WTC11 (cell line): ENCODE results near the gene CELSR1. TPM values are rescaled to one million over a fixed set of nuclear protein-coding genes. Genes with fewer than 3 reads are reported as not detected.

Source experiments
- ATAC-seq: fragments of 200-7000 bp; cut with Tn5 transposase; 2 replicates; pipeline ENCODE4 v1.10.0; 2021; ENCODE audit warnings: mild to moderate bottlenecking, moderate library complexity
- CTCF ChIA-PET: fragments of 300-600 bp; sonication (Branson Sonifier 250); formaldehyde crosslinking; loops from one replicate; lab custom pipeline; 2021; ENCODE audit warnings: antibody characterized with exemption; lab: Charles Lee
- POLR2A ChIA-PET: fragments of 350-600 bp; sonication (Branson Sonifier 250); formaldehyde crosslinking; loops from one replicate; lab custom pipeline; 2021; ENCODE audit warnings: antibody characterized with exemption; lab: Charles Lee
- DNase-seq: peaks from one replicate; pipeline ENCODE4 v3.0.0; 2021; ENCODE audit warnings: low spot score
- H3K27ac Mint-ChIP-seq: 2 replicates; pipeline ENCODE4 v1.8.0; 2021; ENCODE audit warnings: mixed read lengths
- H3K27me3 Mint-ChIP-seq: 2 replicates; pipeline ENCODE4 v1.8.0; 2021; ENCODE audit warnings: low read depth, mild to moderate bottlenecking, moderate library complexity, mixed read lengths
- H3K36me3 Mint-ChIP-seq: 2 replicates; pipeline ENCODE4 v1.8.0; 2021; ENCODE audit warnings: mixed read lengths
- H3K4me1 Mint-ChIP-seq: 2 replicates; pipeline ENCODE4 v1.8.0; 2022; ENCODE audit warnings: mixed read lengths
- H3K4me3 Mint-ChIP-seq: 2 replicates; pipeline ENCODE4 v1.8.0; 2021; ENCODE audit warnings: mild to moderate bottlenecking, moderate library complexity, mixed read lengths
- H3K9me3 Mint-ChIP-seq: 2 replicates; pipeline ENCODE4 v1.8.0; 2021; ENCODE audit warnings: mixed read lengths
- ATF1 ChIP-seq: sonication (generic); formaldehyde crosslinking; IDR thresholded peaks from 2 replicates; pipeline ENCODE4 v1.8.1; 2023; ENCODE audit warnings: mild to moderate bottlenecking, moderate library complexity, missing genetic modification reagents
- GABPB1 ChIP-seq: sonication (generic); formaldehyde crosslinking; IDR thresholded peaks from 2 replicates; pipeline ENCODE4 v1.8.1; 2023; ENCODE audit warnings: mild to moderate bottlenecking, missing genetic modification reagents
- HMGA2 ChIP-seq: fragments of 250-450 bp; sonication (Bioruptor Pico); IDR thresholded peaks from 2 replicates; pipeline ENCODE4 v1.4.0; 2021; ENCODE audit warnings: mild to moderate bottlenecking, moderate library complexity
- MYBL2 ChIP-seq: sonication (generic); formaldehyde crosslinking; IDR thresholded peaks from 2 replicates; pipeline ENCODE4 v1.8.1; 2023; ENCODE audit warnings: mild to moderate bottlenecking, moderate library complexity, missing genetic modification reagents
- NFE2L1 ChIP-seq: sonication (generic); formaldehyde crosslinking; IDR thresholded peaks from 2 replicates; pipeline ENCODE4 v1.8.1; 2023; ENCODE audit warnings: missing genetic modification reagents
- NR1H2 ChIP-seq: sonication (generic); formaldehyde crosslinking; IDR thresholded peaks from 2 replicates; pipeline ENCODE4 v1.9.0; 2021; ENCODE audit warnings: mild to moderate bottlenecking, moderate library complexity, missing genetic modification reagents
- NR3C1 ChIP-seq: sonication (generic); formaldehyde crosslinking; conservative IDR thresholded peaks from 2 replicates; pipeline ENCODE4 v1.8.1; 2023; ENCODE audit warnings: low read depth, mild to moderate bottlenecking, missing genetic modification reagents
- ZNF121 ChIP-seq: sonication (generic); formaldehyde crosslinking; IDR thresholded peaks from 2 replicates; pipeline ENCODE4 v1.8.0; 2023; ENCODE audit warnings: missing genetic modification reagents
- ZNF232 ChIP-seq: sonication (generic); formaldehyde crosslinking; IDR thresholded peaks from 2 replicates; pipeline ENCODE4 v1.8.0; 2022; ENCODE audit warnings: mild to moderate bottlenecking, missing genetic modification reagents
- total RNA-seq: library from RNA; stranded (reverse); gene quantifications from 3 replicates; pipeline ENCODE4 v1.2.3, GENCODE V29; 2021
- TF ChIP-seq, protein P1 (sequence below): sonication (generic); formaldehyde crosslinking; IDR thresholded peaks from 2 replicates; pipeline ENCODE4 v1.8.0; 2023; ENCODE audit warnings: missing genetic modification reagents
- TF ChIP-seq, protein P2 (sequence below): sonication (generic); formaldehyde crosslinking; IDR thresholded peaks from 2 replicates; pipeline ENCODE4 v1.8.1; 2022; ENCODE audit warnings: low read depth, mild to moderate bottlenecking, moderate library complexity, missing genetic modification reagents, borderline replicate concordance
- TF ChIP-seq, protein P3 (sequence below): fragments of 250-450 bp; sonication (Bioruptor Pico); IDR thresholded peaks from 2 replicates; pipeline ENCODE4 v1.9.0; 2021; ENCODE audit warnings: mild to moderate bottlenecking, borderline replicate concordance
- TF ChIP-seq, protein P4 (sequence below): sonication (generic); formaldehyde crosslinking; IDR thresholded peaks from 2 replicates; pipeline ENCODE4 v1.8.0; 2022; ENCODE audit warnings: missing genetic modification reagents
- TF ChIP-seq, protein P5 (sequence below): fragments of 200-600 bp; IDR thresholded peaks from 2 replicates; pipeline ENCODE4 v1.8.0; 2022; ENCODE audit warnings: antibody characterized with exemption
- TF ChIP-seq, protein P6 (sequence below): sonication (generic); formaldehyde crosslinking; IDR thresholded peaks from 2 replicates; pipeline ENCODE4 v1.8.1; 2023; ENCODE audit warnings: mild to moderate bottlenecking, missing genetic modification reagents
- TF ChIP-seq, protein P7 (sequence below): sonication (generic); formaldehyde crosslinking; IDR thresholded peaks from 2 replicates; pipeline ENCODE4 v1.8.0; 2022; ENCODE audit warnings: mild to moderate bottlenecking, missing genetic modification reagents
- TF ChIP-seq, protein P8 (sequence below): sonication (generic); formaldehyde crosslinking; IDR thresholded peaks from 2 replicates; pipeline ENCODE4 v1.8.1; 2023; ENCODE audit warnings: mild to moderate bottlenecking, missing genetic modification reagents
- TF ChIP-seq, protein P9 (sequence below): sonication (generic); formaldehyde crosslinking; IDR thresholded peaks from 2 replicates; pipeline ENCODE4 v1.8.1; 2023; ENCODE audit warnings: mild to moderate bottlenecking, missing genetic modification reagents, moderate library complexity

CELSR1 gene
- total RNA-seq, 1 experiment from 2014 or later, result 16.8 TPM

DNA sequence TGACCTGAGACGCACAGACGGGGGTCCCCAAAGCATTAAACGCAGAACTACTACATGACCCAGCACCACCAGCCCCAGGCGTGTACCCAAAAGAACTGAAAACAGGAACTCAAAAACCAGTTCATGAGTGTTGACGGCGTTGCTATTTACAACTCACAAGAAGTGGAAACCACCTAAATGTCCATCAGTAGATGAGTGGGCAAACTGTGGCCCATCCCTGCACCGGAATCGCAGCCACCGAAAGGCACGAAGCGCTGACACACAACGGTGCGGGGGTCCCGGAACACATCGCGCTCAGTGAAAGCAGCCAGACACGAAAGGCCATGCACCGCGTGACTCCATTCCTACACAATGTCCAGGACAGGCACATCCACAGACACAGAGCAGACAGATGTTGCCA, 122.7 kb downstream of the CELSR1 start:
- no peak for TF ChIP-seq HMGA2
- TF ChIP-seq, protein P1, sequence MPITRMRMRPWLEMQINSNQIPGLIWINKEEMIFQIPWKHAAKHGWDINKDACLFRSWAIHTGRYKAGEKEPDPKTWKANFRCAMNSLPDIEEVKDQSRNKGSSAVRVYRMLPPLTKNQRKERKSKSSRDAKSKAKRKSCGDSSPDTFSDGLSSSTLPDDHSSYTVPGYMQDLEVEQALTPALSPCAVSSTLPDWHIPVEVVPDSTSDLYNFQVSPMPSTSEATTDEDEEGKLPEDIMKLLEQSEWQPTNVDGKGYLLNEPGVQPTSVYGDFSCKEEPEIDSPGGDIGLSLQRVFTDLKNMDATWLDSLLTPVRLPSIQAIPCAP, result no peak
- TF ChIP-seq, protein P2, sequence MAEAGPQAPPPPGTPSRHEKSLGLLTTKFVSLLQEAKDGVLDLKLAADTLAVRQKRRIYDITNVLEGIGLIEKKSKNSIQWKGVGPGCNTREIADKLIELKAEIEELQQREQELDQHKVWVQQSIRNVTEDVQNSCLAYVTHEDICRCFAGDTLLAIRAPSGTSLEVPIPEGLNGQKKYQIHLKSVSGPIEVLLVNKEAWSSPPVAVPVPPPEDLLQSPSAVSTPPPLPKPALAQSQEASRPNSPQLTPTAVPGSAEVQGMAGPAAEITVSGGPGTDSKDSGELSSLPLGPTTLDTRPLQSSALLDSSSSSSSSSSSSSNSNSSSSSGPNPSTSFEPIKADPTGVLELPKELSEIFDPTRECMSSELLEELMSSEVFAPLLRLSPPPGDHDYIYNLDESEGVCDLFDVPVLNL, result no peak
- TF ChIP-seq ZNF232 (CRISPR knock-in tag), result no peak
- TF ChIP-seq, protein P3, sequence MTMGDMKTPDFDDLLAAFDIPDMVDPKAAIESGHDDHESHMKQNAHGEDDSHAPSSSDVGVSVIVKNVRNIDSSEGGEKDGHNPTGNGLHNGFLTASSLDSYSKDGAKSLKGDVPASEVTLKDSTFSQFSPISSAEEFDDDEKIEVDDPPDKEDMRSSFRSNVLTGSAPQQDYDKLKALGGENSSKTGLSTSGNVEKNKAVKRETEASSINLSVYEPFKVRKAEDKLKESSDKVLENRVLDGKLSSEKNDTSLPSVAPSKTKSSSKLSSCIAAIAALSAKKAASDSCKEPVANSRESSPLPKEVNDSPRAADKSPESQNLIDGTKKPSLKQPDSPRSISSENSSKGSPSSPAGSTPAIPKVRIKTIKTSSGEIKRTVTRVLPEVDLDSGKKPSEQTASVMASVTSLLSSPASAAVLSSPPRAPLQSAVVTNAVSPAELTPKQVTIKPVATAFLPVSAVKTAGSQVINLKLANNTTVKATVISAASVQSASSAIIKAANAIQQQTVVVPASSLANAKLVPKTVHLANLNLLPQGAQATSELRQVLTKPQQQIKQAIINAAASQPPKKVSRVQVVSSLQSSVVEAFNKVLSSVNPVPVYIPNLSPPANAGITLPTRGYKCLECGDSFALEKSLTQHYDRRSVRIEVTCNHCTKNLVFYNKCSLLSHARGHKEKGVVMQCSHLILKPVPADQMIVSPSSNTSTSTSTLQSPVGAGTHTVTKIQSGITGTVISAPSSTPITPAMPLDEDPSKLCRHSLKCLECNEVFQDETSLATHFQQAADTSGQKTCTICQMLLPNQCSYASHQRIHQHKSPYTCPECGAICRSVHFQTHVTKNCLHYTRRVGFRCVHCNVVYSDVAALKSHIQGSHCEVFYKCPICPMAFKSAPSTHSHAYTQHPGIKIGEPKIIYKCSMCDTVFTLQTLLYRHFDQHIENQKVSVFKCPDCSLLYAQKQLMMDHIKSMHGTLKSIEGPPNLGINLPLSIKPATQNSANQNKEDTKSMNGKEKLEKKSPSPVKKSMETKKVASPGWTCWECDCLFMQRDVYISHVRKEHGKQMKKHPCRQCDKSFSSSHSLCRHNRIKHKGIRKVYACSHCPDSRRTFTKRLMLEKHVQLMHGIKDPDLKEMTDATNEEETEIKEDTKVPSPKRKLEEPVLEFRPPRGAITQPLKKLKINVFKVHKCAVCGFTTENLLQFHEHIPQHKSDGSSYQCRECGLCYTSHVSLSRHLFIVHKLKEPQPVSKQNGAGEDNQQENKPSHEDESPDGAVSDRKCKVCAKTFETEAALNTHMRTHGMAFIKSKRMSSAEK (CRISPR knock-in tag), result no peak
- no peak for TF ChIP-seq NR1H2 (CRISPR knock-in tag)
- TF ChIP-seq NFE2L1 (CRISPR knock-in tag), result no peak
- TF ChIP-seq, protein P4, sequence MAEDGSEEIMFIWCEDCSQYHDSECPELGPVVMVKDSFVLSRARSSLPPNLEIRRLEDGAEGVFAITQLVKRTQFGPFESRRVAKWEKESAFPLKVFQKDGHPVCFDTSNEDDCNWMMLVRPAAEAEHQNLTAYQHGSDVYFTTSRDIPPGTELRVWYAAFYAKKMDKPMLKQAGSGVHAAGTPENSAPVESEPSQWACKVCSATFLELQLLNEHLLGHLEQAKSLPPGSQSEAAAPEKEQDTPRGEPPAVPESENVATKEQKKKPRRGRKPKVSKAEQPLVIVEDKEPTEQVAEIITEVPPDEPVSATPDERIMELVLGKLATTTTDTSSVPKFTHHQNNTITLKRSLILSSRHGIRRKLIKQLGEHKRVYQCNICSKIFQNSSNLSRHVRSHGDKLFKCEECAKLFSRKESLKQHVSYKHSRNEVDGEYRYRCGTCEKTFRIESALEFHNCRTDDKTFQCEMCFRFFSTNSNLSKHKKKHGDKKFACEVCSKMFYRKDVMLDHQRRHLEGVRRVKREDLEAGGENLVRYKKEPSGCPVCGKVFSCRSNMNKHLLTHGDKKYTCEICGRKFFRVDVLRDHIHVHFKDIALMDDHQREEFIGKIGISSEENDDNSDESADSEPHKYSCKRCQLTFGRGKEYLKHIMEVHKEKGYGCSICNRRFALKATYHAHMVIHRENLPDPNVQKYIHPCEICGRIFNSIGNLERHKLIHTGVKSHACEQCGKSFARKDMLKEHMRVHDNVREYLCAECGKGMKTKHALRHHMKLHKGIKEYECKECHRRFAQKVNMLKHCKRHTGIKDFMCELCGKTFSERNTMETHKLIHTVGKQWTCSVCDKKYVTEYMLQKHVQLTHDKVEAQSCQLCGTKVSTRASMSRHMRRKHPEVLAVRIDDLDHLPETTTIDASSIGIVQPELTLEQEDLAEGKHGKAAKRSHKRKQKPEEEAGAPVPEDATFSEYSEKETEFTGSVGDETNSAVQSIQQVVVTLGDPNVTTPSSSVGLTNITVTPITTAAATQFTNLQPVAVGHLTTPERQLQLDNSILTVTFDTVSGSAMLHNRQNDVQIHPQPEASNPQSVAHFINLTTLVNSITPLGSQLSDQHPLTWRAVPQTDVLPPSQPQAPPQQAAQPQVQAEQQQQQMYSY (CRISPR knock-in tag), result no peak
- TF ChIP-seq, protein P5, sequence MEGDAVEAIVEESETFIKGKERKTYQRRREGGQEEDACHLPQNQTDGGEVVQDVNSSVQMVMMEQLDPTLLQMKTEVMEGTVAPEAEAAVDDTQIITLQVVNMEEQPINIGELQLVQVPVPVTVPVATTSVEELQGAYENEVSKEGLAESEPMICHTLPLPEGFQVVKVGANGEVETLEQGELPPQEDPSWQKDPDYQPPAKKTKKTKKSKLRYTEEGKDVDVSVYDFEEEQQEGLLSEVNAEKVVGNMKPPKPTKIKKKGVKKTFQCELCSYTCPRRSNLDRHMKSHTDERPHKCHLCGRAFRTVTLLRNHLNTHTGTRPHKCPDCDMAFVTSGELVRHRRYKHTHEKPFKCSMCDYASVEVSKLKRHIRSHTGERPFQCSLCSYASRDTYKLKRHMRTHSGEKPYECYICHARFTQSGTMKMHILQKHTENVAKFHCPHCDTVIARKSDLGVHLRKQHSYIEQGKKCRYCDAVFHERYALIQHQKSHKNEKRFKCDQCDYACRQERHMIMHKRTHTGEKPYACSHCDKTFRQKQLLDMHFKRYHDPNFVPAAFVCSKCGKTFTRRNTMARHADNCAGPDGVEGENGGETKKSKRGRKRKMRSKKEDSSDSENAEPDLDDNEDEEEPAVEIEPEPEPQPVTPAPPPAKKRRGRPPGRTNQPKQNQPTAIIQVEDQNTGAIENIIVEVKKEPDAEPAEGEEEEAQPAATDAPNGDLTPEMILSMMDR, result no peak
- TF ChIP-seq, protein P6, sequence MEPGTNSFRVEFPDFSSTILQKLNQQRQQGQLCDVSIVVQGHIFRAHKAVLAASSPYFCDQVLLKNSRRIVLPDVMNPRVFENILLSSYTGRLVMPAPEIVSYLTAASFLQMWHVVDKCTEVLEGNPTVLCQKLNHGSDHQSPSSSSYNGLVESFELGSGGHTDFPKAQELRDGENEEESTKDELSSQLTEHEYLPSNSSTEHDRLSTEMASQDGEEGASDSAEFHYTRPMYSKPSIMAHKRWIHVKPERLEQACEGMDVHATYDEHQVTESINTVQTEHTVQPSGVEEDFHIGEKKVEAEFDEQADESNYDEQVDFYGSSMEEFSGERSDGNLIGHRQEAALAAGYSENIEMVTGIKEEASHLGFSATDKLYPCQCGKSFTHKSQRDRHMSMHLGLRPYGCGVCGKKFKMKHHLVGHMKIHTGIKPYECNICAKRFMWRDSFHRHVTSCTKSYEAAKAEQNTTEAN (CRISPR knock-in tag), result no peak
- no peak for TF ChIP-seq MYBL2
- no peak for TF ChIP-seq ZNF121
- TF ChIP-seq, protein P7, sequence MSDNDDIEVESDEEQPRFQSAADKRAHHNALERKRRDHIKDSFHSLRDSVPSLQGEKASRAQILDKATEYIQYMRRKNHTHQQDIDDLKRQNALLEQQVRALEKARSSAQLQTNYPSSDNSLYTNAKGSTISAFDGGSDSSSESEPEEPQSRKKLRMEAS (CRISPR knock-in tag), result no peak
- TF ChIP-seq GABPB1 (CRISPR knock-in tag), result no peak
- no peak for TF ChIP-seq ATF1 (CRISPR knock-in tag)
- TF ChIP-seq NR3C1, result no peak
- TF ChIP-seq, protein P8, sequence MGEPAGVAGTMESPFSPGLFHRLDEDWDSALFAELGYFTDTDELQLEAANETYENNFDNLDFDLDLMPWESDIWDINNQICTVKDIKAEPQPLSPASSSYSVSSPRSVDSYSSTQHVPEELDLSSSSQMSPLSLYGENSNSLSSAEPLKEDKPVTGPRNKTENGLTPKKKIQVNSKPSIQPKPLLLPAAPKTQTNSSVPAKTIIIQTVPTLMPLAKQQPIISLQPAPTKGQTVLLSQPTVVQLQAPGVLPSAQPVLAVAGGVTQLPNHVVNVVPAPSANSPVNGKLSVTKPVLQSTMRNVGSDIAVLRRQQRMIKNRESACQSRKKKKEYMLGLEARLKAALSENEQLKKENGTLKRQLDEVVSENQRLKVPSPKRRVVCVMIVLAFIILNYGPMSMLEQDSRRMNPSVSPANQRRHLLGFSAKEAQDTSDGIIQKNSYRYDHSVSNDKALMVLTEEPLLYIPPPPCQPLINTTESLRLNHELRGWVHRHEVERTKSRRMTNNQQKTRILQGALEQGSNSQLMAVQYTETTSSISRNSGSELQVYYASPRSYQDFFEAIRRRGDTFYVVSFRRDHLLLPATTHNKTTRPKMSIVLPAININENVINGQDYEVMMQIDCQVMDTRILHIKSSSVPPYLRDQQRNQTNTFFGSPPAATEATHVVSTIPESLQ (CRISPR knock-in tag), result no peak
- TF ChIP-seq, protein P9, sequence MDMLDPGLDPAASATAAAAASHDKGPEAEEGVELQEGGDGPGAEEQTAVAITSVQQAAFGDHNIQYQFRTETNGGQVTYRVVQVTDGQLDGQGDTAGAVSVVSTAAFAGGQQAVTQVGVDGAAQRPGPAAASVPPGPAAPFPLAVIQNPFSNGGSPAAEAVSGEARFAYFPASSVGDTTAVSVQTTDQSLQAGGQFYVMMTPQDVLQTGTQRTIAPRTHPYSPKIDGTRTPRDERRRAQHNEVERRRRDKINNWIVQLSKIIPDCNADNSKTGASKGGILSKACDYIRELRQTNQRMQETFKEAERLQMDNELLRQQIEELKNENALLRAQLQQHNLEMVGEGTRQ, result no peak
- Mint-ChIP-seq H3K27ac (peak overlapping the region; percentile 82), H3K4me1 (no peaks in the 10 kb centered on the region), H3K9me3 (no peaks in the 10 kb centered on the region), H3K4me3 (no peak overlapping the region), H3K27me3 (no peaks in the 10 kb centered on the region), H3K36me3 (peaks cover 3% of the 10 kb centered on the region; the same call in 1 of the 2 replicates)
- CTCF ChIA-PET, result no interaction called here
- no peak for ATAC-seq
- POLR2A ChIA-PET, result no interaction called here
- DNase-seq, result no peak
